Lower lobe of right lung (tissue), 2 donors: ENCODE data around the gene ZKSCAN4. TPM values are rescaled to one million over a fixed set of nuclear protein-coding genes. Genes with fewer than 3 reads are reported as not detected.

Experiments used
- ATAC-seq, 2 donors: fragments of 200-7000 bp; cut with Tn5 transposase; one replicate each; pipeline ENCODE4 v1.9.1; 2020 to 2022; ENCODE audit warnings: mild to moderate bottlenecking in 2 of 2, moderate library complexity in 2 of 2
- DNase-seq: peaks from one replicate; pipeline ENCODE4 v3.0.0-alpha.2; 2020
- H3K27ac ChIP-seq: fragments of 200-600 bp; one replicate; pipeline ENCODE4 v1.8.0; 2022
- H3K27me3 ChIP-seq: fragments of 200-600 bp; one replicate; pipeline ENCODE4 v1.8.0; 2022; ENCODE audit warnings: low read depth
- H3K36me3 ChIP-seq: fragments of 200-600 bp; one replicate; pipeline ENCODE4 v1.8.0; 2022; ENCODE audit warnings: mild to moderate bottlenecking
- H3K4me1 ChIP-seq: fragments of 200-600 bp; one replicate; pipeline ENCODE4 v1.8.0; 2022
- H3K4me3 ChIP-seq: fragments of 200-600 bp; one replicate; pipeline ENCODE4 v1.8.0; 2022; ENCODE audit warnings: mild to moderate bottlenecking
- H3K9me3 ChIP-seq: fragments of 200-600 bp; one replicate; pipeline ENCODE4 v1.8.0; 2022
- CTCF ChIP-seq: fragments of 200-600 bp; IDR thresholded peaks from one replicate; pipeline ENCODE4 v1.8.0; 2022; ENCODE audit warnings: antibody characterized with exemption, mild to moderate bottlenecking
- intact Hi-C: fragments of 100-400 bp; cut with DNase I; formaldehyde crosslinking; loops from one replicate; pipeline ENCODE4 v1.11.0; 2022
- total RNA-seq: library from RNA; stranded (reverse); fragmentation: NEBNext Ultra II Directional; extraction: Animal tissue kit (Norgen Biotek cat#: 25700); gene quantifications from one replicate; pipeline ENCODE4 v1.2.1, GENCODE V29; 2021
- donor health status: DM: no; HTN: yes; CAD: no; lungs with severe emphysema.

Gene ZKSCAN4
- total RNA-seq, 1 donor from 2014 or later: 6.2 TPM

- Histone ChIP-seq H3K36me3 (peaks cover 11% of the 10 kb centered on the region), H3K4me1 (peaks cover 14% of the 10 kb centered on the region), H3K27me3 (no peaks in the 10 kb centered on the region), H3K4me3 (peak overlapping the region; percentile 69), H3K27ac (peak overlapping the region; percentile 84), H3K9me3 (no peaks in the 10 kb centered on the region)
- intact Hi-C loops: no loop called here
- DNase-seq (no peak), ATAC-seq (no peak)
- TF ChIP-seq CTCF: no peak
Observed at GRCh38 chr6:28267695-28268059, 15.6 kb upstream of the ZKSCAN4 start.

- H3K4me3 ChIP-seq: peak within 1 kb of the TSS; percentile 69
- peak; percentile 97 to 99 for ATAC-seq
- DNase-seq: peak; percentile 84
Observed at GRCh38 chr6:28266962-28267694, 15.1 kb upstream of the ZKSCAN4 start, which contains the start of gene ZSCAN26. ZSCAN26 (plus strand) TSS chr6:28267143; CDS start chr6:28271920, 4,777 bp downstream.

GRCh38 chr6:28266563-28266961 lies 14.5 kb upstream of the ZKSCAN4 start:
- Histone ChIP-seq H3K4me3 (peak overlapping the region; percentile 69), H3K9me3 (no peaks in the 10 kb centered on the region), H3K27me3 (no peaks in the 10 kb centered on the region), H3K4me1 (peaks cover 14% of the 10 kb centered on the region), H3K27ac (peak overlapping the region; percentile 84), H3K36me3 (no peaks in the 10 kb centered on the region)
- DNase-seq (no peak), ATAC-seq (no peak)
- intact Hi-C loops: no loop called here
- no peak for TF ChIP-seq CTCF

More at GRCh38 chr6:28266962-28267694, 15.1 kb upstream of the ZKSCAN4 start, which contains the start of gene ZSCAN26:
- Histone ChIP-seq H3K27ac (peak within 1 kb of the TSS; percentile 84), H3K36me3 (peaks cover 6% of the 10 kb centered on the region), H3K4me1 (peaks cover 14% of the 10 kb centered on the region), H3K9me3 (no peaks in the 10 kb centered on the region), H3K27me3 (no peaks in the 10 kb centered on the region)
- TF ChIP-seq CTCF: no peak
- intact Hi-C loops: no loop called here

GRCh38 chr6:28264834-28265401 lies 12.8 kb upstream of the ZKSCAN4 start:
- Histone ChIP-seq H3K27me3 (no peaks in the 10 kb centered on the region), H3K4me1 (peaks cover 14% of the 10 kb centered on the region), H3K27ac (no peak overlapping the region), H3K4me3 (no peak overlapping the region), H3K36me3 (no peaks in the 10 kb centered on the region), H3K9me3 (no peaks in the 10 kb centered on the region)
- DNase-seq (no peak), ATAC-seq (no peak)
- TF ChIP-seq CTCF: no peak
- intact Hi-C loops: no loop called here

- peaks cover 14% of the 10 kb centered on the region for H3K4me1 ChIP-seq
- H3K4me3 ChIP-seq: no peak overlapping the region
- TF ChIP-seq CTCF: no peak
- H3K27ac ChIP-seq: no peak overlapping the region
- H3K36me3 ChIP-seq: no peaks in the 10 kb centered on the region
- DNase-seq: no peak
- intact Hi-C loops: no loop called here
- H3K9me3 ChIP-seq: no peaks in the 10 kb centered on the region
- ATAC-seq: no peak
- H3K27me3 ChIP-seq: no peaks in the 10 kb centered on the region
Observed at GRCh38 chr6:28263922-28264321, 11.9 kb upstream of the ZKSCAN4 start.
